GM21447 (cell line): ENCODE measurements around the gene ACP7.
"Not testable (repeated sequence)": the region's sequence is repeated elsewhere in the genome, so short reads cannot be mapped to it uniquely, and the experiment has no call there.

Source experiments
- ATAC-seq: cut with Tn5 transposase; IDR thresholded peaks from one replicate; pipeline ENCODE4 v1.9.1; 2021; ENCODE audit not compliant: unreplicated experiment

Gene ACP7

DNA sequence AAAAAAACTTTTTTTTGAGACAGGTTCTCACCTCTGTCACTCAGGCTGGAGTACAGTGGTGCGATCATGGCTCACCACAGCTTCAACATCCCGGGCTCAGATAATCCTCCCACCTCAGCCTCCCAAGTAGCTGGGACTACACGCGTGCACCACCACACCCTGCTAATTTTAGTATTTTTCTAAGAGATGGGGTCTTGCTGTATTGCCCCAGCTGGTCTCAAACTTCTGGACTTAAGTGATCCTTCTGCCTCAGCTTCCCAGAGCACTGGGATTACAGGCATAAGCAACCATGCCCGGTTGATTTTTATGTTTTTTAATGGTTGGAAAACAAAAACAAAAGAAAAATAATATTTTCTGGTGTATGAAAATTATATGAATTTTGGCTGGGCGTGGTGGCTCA lies 9.2 kb upstream of the ACP7 start:
- ATAC-seq, result no peak

DNA sequence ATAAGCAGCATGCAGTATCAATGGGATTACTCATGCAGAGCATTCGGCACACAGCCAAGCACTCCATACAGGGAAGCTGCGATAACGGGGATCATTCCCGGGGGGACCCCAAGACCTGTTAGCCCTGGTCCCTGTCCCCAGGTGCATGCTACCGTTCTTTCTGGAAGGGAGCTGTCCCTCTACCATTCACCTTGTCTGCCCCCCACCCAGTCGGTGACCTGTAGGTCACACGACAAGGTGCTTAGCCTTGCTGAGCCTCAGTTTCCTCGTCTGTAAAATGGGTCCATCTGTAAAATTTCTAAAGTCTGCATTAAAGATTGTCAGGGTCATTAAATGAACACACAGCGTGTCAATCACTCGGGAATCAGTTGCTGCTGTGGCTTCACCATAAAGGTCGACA lies 6.8 kb upstream of the ACP7 start:
- no peak for ATAC-seq

DNA sequence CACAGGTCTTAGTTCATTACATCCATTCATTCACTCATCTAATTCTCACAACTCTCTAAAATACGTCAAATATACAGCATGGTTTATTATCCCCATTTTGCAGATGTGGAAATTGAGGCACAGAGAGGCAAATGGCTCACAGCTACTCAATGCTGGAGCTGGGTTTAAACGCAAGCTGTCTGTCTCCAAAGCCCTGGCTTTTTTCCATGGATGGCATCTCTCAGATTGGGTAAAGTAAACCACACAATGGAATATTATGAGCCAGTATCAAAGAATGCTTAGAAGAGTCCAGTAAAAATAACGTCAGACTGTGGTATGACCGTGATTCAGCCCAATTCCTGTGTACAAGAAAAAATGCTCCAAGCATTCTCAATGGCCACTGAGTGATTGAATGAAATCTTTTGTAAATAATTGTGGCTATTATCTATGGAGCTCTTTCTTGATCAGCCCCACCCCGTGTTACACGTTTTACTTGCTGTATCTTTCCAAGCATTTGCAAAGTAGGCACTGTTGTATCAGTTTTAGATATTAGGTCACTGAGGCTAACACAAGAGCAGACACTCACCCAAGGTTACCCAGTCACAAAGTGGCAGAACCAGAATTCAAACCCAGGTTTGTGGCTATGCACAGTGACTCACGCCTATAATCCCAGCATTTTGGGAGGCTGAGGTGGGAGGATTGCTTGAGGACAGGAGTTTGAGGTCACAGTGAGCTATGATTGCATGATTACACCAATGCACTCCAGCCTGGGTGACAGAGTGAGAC lies 5.5 kb upstream of the ACP7 start:
- no peak for ATAC-seq

DNA sequence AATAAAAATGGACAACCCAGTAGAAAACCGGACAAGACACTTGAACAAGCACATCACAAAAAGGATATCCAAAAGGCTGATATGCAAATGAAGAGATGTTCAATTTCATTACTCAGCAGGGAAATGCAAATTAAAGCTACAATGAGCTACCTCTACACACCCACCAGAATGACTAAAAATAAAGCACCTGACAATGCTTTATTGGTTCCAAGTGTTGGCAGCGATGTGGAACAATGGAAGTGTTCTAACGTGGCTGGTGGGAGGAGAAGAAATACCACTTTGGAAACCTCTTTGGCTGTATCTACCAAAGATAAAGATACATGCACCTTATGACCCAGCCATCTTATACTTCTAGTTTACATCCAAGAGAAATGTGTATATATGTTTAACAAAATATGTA lies 3.7 kb upstream of the ACP7 start:
- no peak for ATAC-seq

DNA sequence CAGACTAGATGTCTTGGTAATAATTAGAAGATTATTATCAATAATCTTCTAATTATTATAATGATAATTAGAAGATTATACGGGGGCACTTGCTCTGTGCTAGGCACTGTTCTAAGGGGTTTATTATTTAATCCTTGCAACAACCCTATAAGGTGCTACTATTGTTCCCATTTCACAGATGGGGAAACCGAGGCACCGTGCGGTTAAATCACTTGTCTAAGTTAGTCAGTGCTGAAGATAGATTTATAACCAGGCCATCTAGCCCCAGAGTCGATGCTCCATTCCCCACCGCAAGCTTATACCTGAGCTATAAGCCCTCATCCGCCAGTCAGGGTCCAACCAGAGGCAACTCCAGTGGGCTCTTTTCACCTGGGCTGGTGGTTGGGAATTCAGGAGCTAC lies 2.0 kb upstream of the ACP7 start:
- ATAC-seq, result no peak

DNA sequence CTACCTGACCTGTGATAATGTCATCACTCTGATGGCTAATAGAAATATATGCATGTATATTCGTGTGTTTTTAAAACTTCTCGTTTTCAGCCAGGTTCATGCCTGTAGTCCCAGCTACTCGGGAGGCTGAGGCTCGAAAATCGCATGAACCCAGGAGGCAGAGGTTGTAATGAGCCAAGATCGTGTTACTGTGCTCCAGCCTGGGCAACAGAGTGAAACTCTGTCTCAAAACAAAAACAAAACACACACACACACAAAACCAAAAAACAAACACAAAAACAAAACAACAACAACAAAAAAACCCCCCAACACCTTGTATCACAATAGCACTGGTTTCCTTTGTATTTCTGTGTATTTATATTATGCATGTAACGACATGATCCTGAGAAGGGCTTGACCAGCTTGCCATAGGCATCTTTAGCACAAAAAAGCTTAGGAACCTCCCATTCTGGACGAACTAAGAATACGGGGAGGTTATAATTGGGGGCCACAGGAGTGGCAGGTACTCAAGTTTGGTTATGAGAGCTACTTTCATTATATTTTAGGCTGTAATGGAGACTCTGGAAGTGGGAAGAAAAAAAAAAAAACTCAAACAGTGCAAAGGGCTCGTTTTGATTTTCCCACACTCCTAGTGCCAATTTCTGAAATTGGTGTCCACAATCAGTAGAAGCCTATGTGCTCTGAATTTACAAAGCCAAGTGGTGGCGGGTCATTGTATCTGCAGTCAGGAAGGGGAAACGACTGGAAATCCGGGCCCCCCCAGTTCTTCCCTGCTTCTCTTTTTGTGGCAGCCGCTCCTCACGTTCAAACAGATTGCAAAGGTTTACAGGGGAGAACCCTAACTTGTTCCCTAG lies 1.2 kb upstream of the ACP7 start:
- ATAC-seq, result no peak

DNA sequence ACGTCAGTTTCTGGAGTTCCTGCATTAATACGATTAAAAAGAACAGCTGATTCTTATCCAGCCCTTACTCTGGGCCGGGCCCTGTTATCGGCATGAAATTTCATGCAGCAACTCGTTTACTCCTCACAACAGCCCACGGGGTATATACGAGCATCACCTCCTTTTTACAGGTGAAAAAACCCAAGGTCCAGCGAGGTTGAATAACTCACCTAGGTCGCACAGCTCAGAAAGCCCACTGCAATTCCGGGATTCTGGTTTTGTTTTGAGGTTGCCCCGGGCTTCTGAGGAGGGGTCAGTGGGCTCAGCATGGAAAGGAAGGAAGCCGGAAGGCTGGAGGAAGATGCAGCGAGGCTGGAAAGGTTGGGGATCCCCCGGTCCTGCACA lies 577 bp upstream of the ACP7 start:
- ATAC-seq, result no peak

DNA sequence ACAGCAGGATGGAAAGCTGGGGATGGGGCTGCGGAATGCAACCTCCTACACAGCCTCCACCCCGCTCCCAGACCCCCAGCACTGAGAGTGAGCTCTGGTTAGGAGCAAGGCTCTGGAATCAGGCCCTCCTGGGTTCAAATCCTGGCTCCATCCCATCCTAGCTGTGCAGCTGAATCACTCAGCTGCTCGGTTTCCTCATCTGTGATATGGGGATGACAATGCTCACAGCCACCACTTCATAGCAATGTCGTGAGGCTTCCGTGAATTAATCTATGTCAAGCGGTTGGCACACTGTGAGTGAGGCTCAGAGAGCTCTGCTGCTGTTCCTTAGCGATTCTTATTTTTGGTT lies 538 bp downstream of the ACP7 start:
- ATAC-seq, result no peak

DNA sequence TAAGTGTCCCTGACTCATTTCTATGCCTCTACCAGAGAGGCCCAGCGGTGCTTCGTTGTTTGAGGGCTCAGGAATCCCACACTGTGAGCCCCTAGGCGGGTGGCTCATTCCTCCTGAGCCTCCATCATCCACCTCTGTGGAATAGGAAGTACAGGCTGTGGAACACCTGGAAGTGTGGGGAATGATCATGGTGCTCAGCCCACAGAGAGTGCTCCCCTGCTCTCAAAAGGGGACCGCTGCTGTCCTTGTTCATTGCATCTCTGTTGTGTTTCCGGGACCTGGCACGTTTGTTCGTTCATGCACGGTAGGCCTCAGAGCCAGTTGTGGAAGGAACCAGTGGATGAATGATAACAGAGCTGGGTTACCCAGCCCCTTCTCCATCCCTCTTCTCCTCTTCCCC lies 1.2 kb downstream of the ACP7 start:
- no peak for ATAC-seq

DNA sequence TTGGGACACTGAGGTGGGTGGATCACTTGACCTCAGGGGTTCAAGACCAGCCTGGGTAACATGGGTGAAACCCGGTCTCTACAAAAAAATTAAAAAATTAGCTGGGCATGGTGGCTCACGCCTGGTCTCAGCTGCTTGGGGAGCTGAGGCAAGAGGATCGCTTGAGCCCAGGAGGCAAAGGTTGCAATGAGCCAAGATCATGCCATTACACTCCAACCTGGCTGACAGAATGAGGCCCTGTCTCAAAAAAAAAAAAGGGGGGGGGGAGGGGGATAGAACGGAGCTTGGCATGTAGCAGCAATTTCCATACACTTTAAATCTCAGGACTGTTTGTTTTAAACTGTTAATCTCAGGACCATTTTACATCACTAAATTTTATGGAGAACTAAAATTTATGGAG lies 2.2 kb downstream of the ACP7 start:
- no peak for ATAC-seq

DNA sequence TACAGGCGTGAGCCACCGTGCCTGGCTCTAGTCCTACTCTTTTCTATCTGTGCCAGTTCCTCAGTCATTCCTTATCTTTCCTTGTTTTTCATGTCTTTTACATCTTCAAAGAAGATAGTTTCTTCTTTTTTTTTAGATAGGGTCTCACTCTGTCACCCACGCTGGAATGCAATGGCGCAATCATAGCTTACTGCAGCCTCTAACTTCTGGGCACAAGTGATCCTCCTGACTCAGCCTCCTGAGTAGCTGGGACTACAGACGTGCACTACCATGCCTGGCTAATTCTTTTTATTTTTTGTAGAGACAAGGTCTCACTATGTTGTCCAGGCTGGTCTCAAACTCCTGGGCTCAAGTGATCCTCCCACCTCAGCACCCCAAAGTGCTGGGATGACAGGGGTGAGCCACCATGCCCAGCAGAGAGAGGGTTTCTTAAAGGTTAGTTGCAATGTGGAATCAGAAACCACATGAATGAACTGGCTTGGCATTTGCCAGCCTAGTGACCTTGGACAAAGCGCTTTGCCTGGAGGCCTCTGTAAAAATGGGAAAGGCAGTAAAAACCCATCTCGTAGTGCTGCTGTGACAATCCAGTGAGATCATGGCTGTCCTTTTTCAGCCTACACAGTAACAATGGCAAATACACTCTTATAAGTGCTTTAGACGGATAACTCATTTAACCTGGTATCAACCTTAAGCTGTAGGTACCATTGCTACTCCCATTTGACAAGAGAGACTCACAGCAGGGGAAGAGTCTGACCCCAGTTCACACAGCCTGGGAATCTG lies 3.9 kb downstream of the ACP7 start:
- no peak for ATAC-seq

DNA sequence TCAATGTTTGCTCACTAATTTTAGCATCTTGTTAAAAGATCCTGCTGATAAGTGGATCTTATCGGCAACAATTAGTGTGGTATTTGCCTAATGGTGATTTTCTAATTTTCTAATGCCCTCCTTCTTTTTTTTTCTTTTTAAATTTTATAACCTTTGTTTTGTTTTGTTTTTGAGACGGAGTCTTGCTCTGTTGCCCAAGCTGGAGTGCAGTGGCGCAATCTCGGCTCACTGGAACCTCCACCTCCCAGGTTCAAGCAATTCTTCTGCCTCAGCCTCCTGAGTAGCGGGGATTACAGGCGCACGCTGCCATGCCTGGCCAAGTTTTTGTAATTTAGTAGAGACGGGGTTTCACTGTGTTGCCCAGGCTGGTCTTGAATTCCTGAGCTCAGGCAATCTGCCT lies 5.8 kb downstream of the ACP7 start:
- ATAC-seq, result not testable (repeated sequence)

DNA sequence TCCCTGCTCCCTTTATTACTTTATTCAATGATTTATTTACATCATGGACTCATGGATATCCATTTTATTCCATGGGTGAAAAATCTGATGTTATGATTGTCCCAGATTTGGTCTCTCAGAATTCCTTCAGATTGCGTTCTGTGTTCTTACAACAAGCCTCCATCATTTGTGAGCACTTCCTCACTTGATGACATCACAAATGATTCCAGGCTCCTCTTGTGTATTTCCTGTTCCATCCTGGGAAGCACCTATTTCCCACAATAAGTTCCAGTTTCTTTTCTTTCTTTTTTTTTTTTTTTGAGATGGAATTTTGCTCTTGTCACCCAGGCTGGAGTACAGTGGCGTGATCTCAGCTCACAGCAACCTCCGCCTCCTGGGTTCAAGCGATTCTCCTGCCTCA lies 6.7 kb downstream of the ACP7 start:
- ATAC-seq, result no peak

DNA sequence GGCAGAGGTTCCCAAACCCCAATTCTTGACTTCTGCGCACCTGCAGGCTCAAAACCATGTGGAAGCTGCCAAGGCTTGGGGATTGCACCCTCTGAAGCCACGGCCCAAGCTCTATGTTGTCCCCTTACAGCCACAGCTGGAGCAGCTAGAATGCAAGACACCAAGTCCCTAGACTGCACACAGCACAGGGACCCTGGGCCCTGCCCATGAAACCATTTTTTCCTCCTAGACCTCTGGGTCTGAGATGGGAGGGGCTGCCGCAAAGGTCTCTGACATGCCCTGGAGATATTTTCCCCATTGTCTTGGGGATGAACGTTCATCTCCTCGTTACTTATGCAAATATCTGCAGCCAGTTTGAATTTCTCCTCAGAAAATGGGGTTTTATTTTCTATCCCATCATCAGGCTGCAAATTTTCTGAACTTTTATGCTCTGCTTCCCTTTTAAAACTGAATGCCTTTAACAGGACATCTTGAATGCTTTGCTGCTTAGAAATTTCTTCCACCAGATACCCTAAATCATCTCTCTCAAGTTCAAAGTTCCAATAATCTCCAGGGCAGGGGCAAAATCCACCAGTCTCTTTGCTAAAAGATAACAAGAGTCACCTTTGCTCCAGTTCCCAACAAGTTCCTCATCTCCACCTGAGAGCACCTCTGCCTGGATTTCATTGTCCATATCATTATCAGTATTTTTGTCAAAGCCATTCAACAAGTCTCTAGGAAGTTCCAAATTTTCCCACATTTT lies 11.8 kb downstream of the ACP7 start:
- ATAC-seq, result not testable (repeated sequence)

DNA sequence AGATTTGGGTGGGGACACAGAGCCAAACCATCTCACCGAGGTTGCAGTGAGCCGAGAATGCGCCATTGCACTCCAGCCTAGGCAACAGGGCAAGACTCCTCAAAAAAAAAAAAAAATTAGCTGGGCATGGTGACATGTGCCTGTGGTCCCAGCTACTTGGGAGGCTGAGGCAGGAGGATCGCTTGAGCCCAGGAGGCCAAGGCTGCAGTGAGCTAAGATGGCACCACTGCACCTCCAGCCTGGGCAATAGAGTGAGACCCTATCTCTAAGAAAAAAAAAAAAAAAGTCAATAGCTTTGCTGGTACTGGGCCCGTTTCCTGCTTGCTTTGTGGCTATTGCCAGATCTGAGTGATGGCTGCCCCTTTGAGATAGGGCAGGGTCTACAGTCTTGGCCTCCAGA lies 13.1 kb downstream of the ACP7 start:
- no peak for ATAC-seq

DNA sequence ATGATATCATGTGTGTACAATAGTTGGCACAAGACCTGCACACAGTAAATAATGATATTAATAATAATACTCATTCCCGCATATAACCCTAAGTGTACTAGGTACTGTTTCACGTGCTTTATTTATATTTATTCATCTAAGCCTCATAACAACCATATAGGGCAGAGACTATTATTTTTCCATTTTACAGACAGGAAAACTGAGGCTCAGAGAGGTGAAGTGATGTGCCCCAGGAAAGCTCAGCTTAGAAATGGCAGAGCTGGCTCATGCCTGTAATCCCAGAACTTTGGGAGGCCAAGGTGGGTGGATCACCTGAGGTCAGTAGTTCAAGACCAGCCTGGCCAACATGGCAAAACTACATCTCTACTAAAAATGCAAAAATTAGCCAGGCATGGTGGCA lies 13.6 kb downstream of the ACP7 start:
- no peak for ATAC-seq

DNA sequence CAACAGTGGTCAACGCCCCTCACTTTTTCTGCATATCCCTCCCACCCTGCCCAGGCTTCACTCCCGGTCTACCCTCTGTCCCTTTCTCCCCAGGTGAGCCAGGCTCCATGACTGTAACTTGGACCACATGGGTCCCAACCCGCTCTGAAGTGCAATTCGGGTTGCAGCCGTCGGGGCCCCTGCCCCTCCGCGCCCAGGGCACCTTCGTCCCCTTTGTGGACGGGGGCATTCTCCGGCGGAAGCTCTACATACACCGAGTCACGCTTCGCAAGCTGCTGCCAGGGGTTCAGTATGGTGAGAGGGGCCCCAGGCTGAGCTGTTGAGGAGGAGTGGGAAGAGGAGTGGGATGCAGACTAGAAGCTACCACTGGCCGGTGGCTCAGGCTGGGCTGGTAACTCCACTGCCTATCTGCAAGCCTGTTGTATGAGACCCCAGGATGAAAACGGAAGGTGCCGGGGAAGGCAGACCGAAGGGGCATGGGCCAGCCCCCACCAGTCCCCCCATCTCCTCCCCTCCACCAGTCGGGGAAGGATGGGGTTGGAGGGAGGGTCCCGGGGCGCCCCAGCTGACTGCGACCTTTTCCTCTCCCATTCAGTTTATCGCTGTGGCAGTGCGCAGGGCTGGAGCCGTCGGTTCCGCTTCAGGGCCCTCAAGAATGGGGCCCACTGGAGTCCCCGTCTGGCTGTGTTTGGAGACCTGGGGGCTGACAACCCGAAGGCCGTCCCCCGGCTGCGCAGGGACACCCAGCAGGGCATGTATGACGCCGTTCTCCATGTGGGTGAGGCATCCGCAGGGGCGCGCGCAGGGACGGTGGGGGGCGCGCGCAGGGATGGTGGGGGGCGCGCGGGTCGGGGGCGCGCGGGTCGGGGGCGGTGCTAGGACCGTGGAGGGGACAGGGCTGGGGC lies 14.4 kb downstream of the ACP7 start:
- ATAC-seq, result no peak

DNA sequence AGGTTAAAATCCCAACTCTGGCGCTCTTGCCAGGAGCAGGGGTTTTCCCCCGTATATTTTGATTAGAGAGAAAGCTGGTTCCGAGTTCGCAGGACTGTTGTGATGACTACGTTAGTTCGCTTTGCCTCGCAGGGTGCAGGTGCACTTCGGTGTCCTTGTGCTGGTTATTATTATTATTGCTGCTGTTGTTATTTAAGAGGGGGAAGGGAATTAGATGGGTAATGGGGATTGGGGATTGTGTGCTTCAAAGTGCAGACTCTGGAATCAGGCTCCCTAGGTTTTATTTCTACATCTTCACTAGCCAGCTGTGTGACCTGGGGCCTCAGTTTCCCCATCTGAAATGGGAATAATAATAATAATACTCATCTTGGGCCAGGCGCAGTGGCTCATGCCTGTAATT lies 15.2 kb downstream of the ACP7 start:
- ATAC-seq, result no peak

DNA sequence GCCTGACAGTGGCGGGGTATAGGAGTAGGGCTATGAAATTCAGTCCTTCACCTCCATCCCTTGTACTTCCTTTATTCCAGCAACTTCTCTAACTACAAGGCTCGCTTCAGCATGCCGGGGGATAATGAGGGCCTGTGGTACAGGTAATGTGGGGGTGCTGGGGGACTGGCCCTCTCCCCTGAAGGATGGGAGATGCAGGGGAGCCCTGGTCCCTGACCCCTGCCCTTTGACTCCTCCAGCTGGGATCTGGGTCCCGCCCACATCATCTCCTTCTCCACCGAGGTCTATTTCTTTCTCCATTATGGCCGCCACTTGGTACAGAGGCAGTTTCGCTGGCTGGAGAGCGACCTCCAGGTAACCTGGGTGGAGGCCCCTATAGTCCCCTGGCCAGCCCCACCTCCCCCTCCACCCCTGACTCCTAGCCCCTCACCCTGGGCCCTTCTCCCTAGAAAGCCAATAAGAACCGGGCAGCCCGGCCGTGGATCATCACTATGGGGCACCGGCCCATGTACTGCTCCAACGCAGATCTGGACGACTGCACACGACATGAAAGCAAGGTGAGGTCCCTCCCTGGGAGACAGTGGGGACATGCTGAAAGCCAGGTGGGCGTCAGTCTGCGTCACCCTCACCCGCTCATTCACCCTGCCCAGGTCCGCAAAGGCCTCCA lies 16.5 kb downstream of the ACP7 start:
- ATAC-seq, result no peak

DNA sequence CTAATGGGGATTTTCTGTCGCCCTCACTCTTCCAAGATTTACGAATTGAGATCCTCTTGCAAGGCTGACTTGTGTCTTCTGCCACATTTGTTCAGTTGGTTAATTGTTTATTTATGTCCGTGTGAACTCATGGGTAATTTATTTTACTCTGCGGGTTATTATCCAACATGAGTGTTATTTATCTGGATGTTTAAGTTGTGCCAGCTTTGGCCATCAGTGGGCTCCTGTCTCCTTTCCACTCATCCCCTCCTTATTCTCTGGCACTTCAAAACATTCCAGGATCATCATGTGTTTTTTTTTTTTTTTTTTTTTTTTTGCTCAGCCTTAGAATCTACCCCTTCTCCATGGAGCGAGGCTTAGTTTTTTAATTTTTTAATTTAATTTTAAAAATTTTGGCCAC lies 19.0 kb downstream of the ACP7 start:
- ATAC-seq, result no peak
